ENCODE data around the gene MAST4.

Gene MAST4

DNA sequence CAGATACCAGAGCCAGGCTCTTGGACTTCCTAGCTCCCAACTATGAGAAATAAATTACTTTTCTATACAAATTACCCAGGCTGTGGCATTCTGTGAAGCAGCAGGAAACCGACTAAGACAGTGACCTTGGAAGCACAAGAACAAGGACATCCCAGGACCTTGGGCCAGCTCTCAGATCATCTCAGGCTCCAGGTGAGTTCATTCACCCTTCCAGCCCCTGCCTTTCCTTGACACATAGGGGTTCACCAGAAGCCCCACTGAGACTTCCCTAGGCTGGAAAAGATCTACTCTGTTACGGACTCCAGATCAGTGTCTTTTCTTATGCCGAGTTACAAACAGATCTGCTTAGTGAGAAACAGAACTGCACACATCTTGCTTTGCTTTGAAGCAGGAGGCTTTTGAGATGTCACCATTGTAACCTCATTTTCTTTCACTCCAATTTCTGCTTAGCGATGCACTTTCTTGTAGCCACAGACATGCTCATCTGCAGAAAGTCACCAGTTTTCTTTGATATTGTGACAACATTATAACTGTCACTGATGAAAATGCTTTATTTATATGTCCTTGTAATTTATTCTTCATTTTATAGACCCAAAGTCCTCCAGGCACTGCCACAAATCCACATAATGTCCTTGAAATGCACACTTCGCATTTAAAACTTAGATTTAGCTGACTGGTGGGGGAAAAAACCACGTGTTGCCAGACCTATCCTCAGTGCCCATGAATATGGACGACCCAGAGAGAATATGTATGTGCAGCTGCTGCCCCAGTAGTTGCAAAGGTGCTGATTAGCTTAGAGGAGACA lies 592.3 kb downstream of the MAST4 start:
- DNase-seq (ENCODE audit: low read depth in 2 of 2) = no peak

DNA sequence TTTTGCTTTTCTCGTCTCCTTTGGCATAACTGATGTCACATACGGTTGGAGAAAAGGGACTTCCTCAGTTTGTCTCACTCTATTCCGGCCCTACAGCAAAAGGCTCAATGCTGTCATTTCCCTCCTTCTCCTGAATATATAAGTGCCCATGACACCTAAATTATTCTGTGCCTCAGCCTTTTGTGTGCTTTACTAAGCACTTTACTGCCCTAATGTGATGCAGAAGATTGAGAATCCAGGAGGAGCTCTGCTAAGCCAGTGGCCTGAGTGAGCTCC lies 592.8 kb downstream of the MAST4 start:
- no peak for DNase-seq (ENCODE audit: low read depth in 2 of 2)

GRCh38 chr5:67189931-67190330 lies 593.7 kb downstream of the MAST4 start:
- DNase-seq (ENCODE audit: low read depth in 2 of 2) = no peak

GRCh38 chr5:67190410-67190809 lies 594.2 kb downstream of the MAST4 start:
- no peak for DNase-seq (ENCODE audit: low read depth in 2 of 2)

DNA sequence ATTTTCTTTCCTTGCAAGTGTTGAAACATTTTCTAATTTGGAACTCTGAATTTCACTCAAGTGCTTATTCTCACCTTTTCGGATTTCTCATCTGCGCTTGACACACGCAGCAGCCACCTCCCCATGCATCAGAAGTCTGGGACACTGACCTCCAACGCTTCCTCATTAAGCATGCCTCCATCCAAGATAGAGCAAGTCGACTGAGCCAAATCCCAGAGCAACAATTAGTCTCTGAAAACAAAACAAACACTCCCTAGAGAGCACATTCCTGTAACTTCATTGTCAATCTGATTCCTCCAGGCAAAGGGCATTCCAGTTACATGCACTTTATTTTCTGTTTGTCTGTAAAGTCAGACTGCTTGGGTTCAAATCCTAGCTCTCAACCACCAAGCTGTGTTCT lies 594.7 kb downstream of the MAST4 start:
- DNase-seq (ENCODE audit: low read depth in 2 of 2) = no peak

DNA sequence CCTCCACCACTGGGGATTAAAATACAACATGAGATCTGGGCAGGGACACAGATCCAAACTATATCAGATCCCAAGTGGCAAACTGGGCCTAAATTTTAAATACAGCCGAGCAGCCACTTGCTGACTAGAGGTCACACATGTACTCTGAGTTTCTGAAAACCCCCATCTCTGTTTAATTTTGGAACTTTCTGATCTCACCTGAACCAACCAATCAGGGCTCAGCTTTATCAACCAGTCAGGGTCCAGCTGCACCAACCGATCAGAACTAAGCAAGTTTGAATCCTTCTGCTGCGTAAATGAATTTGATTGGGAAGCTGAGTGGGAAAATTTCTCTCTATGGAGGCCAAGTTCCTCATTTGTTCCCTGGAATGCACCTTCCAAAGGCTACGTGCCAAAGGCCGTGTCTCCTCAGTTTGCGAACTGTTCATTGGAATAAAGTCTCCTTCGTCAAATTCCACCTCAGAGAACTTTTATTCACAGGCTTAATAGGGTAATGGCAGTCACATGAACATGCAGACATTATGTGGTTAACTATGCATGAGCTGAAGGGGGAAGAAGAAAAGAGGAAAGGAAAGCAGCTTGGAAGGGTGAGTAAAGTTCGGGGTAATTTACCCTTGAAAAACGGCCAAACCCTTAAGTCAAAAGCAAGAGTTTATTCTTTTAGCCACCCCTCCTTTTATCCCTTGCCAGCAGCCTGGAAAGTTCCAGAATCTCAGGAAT lies 596.7 kb downstream of the MAST4 start:
- DNase-seq (ENCODE audit: low read depth in 2 of 2) = no peak

GRCh38 chr5:67193439-67193807 lies 597.2 kb downstream of the MAST4 start:
- DNase-seq (ENCODE audit: low read depth in 2 of 2) = no peak

- DNase-seq (ENCODE audit: low read depth in 2 of 2) = no peak
These were observed 598.0 kb downstream of the MAST4 start for GRCh38 chr5:67194166-67194565.

DNA sequence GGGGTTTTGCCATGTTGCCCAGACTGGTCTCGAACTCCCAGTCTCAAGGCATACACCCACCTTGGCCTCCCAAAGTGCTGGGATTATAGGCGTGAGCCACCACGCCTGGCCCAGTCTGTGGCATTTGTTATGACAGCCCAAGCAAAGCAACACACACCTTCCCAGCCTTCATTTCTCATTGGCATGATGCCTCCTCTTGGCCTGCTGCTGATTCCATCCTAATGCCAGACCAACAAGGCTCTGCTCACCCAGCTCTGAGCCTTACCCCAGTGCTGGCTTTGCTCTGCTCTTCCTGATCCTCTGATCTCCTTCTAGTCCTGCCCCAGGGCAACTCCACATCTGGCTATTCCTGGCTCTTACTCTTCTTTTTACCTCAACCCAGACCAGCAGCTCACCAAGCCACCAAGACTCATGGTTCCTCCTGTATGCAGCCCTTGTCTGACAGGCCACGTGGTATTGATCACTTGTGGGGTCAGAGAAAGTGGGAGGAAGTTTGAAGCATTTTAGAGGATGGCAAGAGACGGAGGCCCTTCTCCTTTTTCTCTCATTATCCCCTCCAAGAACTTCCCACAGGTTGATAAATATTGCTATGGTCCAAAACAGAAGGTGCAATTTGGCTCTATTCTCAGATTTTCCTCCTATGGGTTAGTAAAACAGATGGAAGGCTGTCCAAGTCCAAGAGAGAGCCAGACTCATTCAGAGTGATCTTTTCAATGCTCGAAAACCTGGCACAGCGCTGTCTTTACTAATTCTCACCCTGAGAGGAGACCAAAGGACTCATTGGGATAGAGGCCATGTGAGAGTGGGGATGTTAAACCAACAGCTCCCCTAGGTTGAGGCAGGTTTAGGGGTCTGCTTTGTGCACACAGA lies 599.4 kb downstream of the MAST4 start:
- no peak for DNase-seq (ENCODE audit: low read depth in 2 of 2)

GRCh38 chr5:67196537-67197059 lies 600.4 kb downstream of the MAST4 start, which contains the start of gene CD180:
CD180 (minus strand) TSS chr5:67196799; CDS start chr5:67196641, 158 bp downstream.
- no peak for DNase-seq (ENCODE audit: low read depth in 2 of 2)

- no peak for DNase-seq (ENCODE audit: low read depth in 2 of 2)
These were observed 601.3 kb downstream of the MAST4 start for GRCh38 chr5:67197536-67197935.

GRCh38 chr5:67198917-67199316 lies 602.7 kb downstream of the MAST4 start:
- no peak for DNase-seq (ENCODE audit: low read depth in 2 of 2)

- DNase-seq (ENCODE audit: low read depth in 2 of 2) = no peak
These were observed 603.7 kb downstream of the MAST4 start for GRCh38 chr5:67199859-67200258.

DNA sequence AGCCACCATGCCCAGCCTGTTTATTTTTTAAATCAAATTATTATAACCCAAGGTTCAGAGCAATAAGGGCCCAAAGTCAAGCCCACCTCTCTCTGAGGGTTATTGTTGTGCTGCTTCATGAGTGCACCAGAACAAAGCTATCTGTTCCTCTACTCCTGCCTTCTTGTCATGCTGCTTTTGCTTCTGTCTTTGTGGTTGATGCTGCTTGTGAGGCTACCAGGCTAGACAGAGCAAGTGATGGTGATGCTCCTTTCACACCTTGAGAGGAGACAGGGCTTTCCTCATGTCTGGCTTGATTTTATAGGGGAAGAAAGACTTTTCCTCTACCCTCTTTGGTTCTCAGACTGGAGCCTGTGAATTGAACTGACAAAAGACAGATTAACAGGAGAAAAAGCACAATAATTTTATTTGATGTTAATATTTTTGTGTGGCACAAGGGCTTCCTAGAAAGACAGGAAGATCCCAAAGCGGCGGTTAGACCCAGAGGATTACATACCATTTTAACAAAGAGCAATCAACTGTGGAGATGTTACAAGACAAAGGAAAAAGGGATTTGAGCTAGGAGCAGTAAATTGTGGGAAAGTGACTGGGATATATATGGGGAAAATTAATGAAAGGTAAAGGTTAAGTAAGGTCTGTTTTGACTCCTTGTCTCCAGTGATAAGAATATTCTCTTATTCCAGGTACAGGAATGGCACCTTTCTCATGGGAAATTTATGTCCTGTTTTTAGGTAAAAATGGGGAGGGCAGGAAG lies 604.8 kb downstream of the MAST4 start:
- DNase-seq (ENCODE audit: low read depth in 2 of 2) = no peak

- DNase-seq (ENCODE audit: low read depth in 2 of 2) = no peak
These were observed 605.8 kb downstream of the MAST4 start for GRCh38 chr5:67201897-67202549.

DNA sequence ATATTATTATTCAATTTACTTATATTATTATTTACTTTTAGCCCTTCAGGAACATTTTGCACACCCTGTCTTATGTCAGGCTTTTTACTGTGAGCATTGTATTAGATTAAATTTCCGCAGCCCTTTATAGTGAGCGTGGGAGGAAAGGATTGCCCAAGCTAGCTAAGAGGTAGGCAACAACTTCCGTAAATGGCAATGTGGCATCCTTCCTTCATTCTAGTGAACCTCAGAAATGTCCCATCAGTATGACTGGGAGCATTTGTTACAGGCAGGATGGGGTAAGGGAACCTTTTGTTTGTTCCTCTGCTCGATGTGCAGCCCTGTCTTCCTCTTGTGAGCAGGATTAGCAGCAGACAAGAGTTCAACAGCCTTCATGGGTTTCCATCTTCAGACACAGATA lies 606.6 kb downstream of the MAST4 start:
- no peak for DNase-seq (ENCODE audit: low read depth in 2 of 2)

DNA sequence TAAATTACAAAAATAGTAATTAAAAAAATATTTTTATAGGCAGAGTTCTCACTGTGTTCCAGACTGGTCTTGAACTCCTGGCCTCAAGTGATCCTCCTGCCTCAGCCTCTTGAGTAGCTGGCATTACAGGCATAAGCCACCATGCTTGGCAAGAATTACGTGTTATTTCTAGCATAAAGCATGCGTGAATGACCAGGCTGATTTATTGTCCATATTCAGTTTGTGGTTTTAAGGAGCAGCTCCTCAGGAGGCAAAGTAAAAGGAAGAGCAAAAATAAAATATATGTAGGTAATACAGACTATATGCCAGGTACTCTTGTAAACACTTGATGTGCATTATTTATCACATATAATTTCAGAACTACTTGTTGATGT lies 607.5 kb downstream of the MAST4 start:
- DNase-seq (ENCODE audit: low read depth in 2 of 2) = no peak

- DNase-seq (ENCODE audit: low read depth in 2 of 2) = no peak
These were observed 608.6 kb downstream of the MAST4 start for GRCh38 chr5:67204821-67205220.

GRCh38 chr5:67205981-67206380 lies 609.8 kb downstream of the MAST4 start:
- no peak for DNase-seq (ENCODE audit: low read depth in 2 of 2)

- no peak for DNase-seq (ENCODE audit: low read depth in 2 of 2)
These were observed 610.3 kb downstream of the MAST4 start for GRCh38 chr5:67206461-67206860.

DNA sequence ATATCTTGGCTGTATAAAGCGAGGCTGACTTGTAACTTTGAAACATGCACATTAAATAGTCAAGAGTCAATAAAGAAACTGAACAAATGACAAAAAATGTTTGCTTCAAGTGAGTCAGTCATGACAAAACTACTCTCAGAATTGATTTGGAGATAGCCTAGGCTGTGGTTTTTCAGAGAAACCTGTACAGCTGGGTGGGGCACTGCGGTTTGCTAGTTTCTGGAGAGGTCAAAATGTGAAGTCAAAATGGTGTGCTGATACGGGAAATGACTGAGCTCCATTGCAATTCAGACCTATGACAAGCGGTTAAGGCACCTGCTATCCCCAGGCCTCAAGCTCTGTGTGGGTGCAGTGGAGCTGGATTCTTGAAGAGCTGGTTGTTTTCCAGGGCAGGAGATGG lies 610.7 kb downstream of the MAST4 start:
- DNase-seq (ENCODE audit: low read depth in 2 of 2) = peak; percentile 75 to 79
